ENCODE results near the gene PDE11A. TPM values are rescaled to one million over a fixed set of nuclear protein-coding genes. Genes with fewer than 3 reads are reported as not detected.

The PDE11A gene
- total RNA-seq, 2 experiments from 2014 or later, result not detected

DNA sequence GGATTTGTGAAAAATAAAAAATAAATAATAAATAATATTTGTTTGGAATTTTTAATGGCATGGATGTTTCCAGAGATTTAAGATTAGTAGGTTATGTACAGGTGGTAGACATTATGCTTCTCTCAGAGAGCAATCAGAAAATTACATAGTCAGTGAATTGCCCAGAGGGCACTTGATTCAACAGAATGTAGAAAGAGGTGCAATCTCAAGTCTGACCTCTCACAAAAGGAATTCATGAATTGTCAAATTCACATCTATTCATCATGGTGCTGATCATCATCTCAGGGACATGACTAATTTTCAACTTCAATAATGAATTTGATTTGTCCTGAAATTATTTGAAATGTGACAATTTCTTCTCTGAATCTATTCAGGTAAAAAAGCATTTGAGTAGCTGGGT lies 172.5 kb downstream of the PDE11A start:
- Mint-ChIP-seq H3K9me3 (no peaks in the 10 kb centered on the region), H3K4me3 (no peak overlapping the region), H3K27ac (no peak overlapping the region), H3K4me1 (ENCODE audit: low read depth) (no peaks in the 10 kb centered on the region), H3K36me3 (ENCODE audit: low read depth) (no peaks in the 10 kb centered on the region), H3K27me3 (peaks cover 4% of the 10 kb centered on the region)
- DNase-seq, result no peak
- no peak for ATAC-seq
- intact Hi-C loops (cut with micrococcal nuclease), result no loop called here
- CTCF ChIA-PET, result no interaction called here
- TF ChIP-seq, protein P1, sequence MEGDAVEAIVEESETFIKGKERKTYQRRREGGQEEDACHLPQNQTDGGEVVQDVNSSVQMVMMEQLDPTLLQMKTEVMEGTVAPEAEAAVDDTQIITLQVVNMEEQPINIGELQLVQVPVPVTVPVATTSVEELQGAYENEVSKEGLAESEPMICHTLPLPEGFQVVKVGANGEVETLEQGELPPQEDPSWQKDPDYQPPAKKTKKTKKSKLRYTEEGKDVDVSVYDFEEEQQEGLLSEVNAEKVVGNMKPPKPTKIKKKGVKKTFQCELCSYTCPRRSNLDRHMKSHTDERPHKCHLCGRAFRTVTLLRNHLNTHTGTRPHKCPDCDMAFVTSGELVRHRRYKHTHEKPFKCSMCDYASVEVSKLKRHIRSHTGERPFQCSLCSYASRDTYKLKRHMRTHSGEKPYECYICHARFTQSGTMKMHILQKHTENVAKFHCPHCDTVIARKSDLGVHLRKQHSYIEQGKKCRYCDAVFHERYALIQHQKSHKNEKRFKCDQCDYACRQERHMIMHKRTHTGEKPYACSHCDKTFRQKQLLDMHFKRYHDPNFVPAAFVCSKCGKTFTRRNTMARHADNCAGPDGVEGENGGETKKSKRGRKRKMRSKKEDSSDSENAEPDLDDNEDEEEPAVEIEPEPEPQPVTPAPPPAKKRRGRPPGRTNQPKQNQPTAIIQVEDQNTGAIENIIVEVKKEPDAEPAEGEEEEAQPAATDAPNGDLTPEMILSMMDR (IDR thresholded peaks at IDR 0.05), result no peak
- POLR2A ChIA-PET, result no interaction called here

DNA sequence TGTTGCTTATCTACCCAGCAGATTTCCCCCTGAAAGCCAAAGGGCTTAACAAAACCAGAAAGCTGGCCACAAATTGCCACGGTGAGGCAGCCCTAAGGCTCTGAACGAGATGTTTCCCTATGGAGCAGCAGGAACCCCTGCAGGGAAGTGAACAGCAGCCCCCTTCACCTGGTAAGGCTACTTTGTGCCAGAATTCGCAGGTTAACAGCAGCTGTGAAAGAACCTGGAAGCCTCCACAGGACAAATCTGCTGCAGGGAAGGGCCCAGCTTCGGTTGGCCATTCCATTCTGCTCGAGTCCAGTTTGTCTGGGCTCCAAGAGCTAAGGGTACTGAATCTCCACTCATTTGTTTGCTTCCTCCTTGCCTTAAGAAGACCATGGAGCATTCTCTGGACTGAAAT lies 175.3 kb downstream of the PDE11A start:
- no peak for ATAC-seq
- TF ChIP-seq, protein P1 (IDR thresholded peaks at IDR 0.05), result no peak
- H3K9me3 Mint-ChIP-seq, result no peaks in the 10 kb centered on the region
- DNase-seq, result no peak
- POLR2A ChIA-PET, result no interaction called here
- peaks cover 2% of the 10 kb centered on the region for H3K27me3 Mint-ChIP-seq
- H3K36me3 Mint-ChIP-seq (ENCODE audit: low read depth), result no peaks in the 10 kb centered on the region
- no peaks in the 10 kb centered on the region for H3K4me1 Mint-ChIP-seq (ENCODE audit: low read depth)
- CTCF ChIA-PET, result interaction anchor here (1.0 kb wide), 1 partner anchor 9 kb away, joined by 3 read pairs; no protein-coding TSS in a partner anchor
- intact Hi-C loops (cut with micrococcal nuclease), result no loop called here
- no peak overlapping the region for H3K4me3 Mint-ChIP-seq
- H3K27ac Mint-ChIP-seq, result no peak overlapping the region

DNA sequence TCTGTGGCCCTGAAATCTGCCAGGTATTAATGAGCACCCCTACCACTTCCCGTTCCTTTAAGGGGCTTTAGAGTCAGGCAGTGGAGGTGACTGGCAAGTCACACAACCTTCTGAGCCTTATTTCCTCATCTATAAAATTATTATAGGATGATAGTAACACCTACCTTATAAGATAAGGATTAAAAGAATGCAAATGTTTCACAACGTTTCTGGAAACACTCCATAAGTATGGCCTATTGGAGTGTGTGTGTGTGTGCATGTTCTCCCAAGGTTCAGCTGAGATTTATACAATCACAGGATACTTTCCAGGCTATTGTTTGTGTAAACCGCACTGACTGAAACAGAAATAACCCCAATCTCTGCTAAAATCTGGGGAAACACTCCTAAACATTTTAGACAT lies 176.0 kb downstream of the PDE11A start:
- no peak overlapping the region for H3K27ac Mint-ChIP-seq
- DNase-seq, result no peak
- H3K27me3 Mint-ChIP-seq, result peaks cover 2% of the 10 kb centered on the region
- no peak for ATAC-seq
- ChIA-PET POLR2A (no interaction called here), CTCF (no interaction called here)
- H3K4me3 Mint-ChIP-seq, result no peak overlapping the region
- TF ChIP-seq, protein P1 (IDR thresholded peaks at IDR 0.05), result no peak
- H3K4me1 Mint-ChIP-seq (ENCODE audit: low read depth), result no peaks in the 10 kb centered on the region
- H3K36me3 Mint-ChIP-seq (ENCODE audit: low read depth), result no peaks in the 10 kb centered on the region
- intact Hi-C loops (cut with micrococcal nuclease), result no loop called here
- no peaks in the 10 kb centered on the region for H3K9me3 Mint-ChIP-seq

DNA sequence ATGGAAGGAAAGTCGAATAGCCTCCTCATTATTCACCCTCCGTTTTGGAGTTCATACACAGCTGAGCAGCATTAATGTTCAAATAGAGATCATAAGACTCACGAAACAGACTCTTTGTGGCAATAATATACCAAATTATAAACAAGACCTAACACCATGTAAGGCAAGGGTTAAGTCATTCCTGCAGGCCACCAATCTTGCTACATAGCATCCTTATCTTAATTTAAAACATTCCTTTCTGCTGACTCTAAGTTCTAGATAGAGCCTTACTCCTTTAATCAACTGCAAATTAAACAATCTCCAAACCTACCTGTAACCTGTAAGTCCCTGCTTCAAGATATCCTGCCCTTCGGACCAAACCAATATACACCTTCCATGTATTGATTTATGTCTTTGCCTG lies 178.0 kb downstream of the PDE11A start:
- ChIA-PET CTCF (interaction anchor here (1.8 kb wide), 1 partner anchor 12 kb away, joined by 4 read pairs; no protein-coding TSS in a partner anchor), POLR2A (interaction anchor here (0.7 kb wide), 2 partner anchors 89 to 154 kb away, joined by 3 read pairs; no protein-coding TSS in a partner anchor)
- TF ChIP-seq, protein P1 (IDR thresholded peaks at IDR 0.05), result no peak
- intact Hi-C loops (cut with micrococcal nuclease), result no loop called here
- ATAC-seq, result no peak
- no peaks in the 10 kb centered on the region for H3K36me3 Mint-ChIP-seq (ENCODE audit: low read depth)
- no peak overlapping the region for H3K27ac Mint-ChIP-seq
- H3K4me3 Mint-ChIP-seq, result no peak overlapping the region
- no peaks in the 10 kb centered on the region for H3K4me1 Mint-ChIP-seq (ENCODE audit: low read depth)
- no peaks in the 10 kb centered on the region for H3K9me3 Mint-ChIP-seq
- peaks cover 2% of the 10 kb centered on the region for H3K27me3 Mint-ChIP-seq
- DNase-seq, result no peak

DNA sequence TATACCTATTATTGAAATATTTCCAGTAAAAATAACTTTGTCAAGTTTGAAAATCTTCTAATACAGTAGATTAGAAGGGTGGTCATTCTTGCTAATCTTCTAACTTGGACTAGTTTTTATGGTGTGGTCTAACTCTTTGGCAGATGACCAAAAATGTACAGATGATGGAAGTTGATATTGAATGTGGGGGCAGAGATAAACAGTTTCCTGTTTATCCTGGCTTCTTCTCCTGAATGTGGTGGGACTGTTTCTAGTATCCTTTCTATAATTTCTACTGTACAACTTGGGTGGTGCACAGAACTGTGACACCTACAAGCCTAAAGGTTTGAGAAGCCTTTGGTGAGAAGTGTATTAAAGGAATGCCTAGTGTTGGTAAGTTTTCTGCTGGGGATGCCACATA lies 178.7 kb downstream of the PDE11A start:
- Mint-ChIP-seq H3K4me1 (ENCODE audit: low read depth) (no peaks in the 10 kb centered on the region), H3K4me3 (no peak overlapping the region), H3K36me3 (ENCODE audit: low read depth) (no peaks in the 10 kb centered on the region), H3K27me3 (peaks cover 2% of the 10 kb centered on the region), H3K27ac (no peak overlapping the region), H3K9me3 (no peaks in the 10 kb centered on the region)
- DNase-seq (no peak), ATAC-seq (no peak)
- ChIA-PET POLR2A (interaction anchor here (0.7 kb wide), 2 partner anchors 90 to 153 kb away, joined by 3 read pairs; no protein-coding TSS in a partner anchor), CTCF (no interaction called here)
- TF ChIP-seq, protein P1 (IDR thresholded peaks at IDR 0.05), result no peak
- intact Hi-C loops (cut with micrococcal nuclease), result no loop called here
